Subcutaneous adipose tissue (tissue), 4 donors: ENCODE data around the gene NEK7. TPM values are rescaled to one million over a fixed set of nuclear protein-coding genes. Genes with fewer than 3 reads are reported as not detected.

Experiments
- total RNA-seq, 4 donors: library from RNA; depleted of rRNA; stranded (reverse); fragments of >200 nt; gene quantifications; one replicate each; pipeline ENCODE4 v1.1.0, GENCODE V29; 2016
- TF ChIP-seq, protein P1 (sequence below): fragments of 450-650 bp; IDR thresholded peaks from one replicate; pipeline ENCODE4 v1.5.1; 2016; ENCODE audit warnings: low read depth, mild to moderate bottlenecking, control low read depth, antibody characterized with exemption, moderate library complexity

Gene NEK7
- total RNA-seq, 4 donors from 2014 or later: 112 to 246 (median 161) TPM

DNA sequence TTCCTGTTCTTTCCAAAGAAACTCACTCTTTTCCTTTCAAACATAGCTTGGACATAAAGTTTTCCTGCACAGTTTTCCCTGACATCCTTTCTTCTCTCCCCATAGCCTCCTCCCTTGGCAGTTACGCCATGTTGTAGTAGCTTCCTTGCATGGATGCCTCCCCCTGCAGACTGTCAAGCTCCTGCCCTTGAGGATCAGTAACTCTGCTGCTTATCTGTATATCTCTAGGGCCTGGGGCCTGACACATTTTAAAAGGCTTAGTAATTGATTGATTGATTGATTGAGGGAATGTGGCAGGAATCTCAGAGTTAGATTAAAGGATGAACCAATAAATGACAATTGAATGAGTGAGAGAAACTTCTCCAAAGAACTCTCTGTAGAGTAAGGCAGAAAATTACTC lies 143.7 kb downstream of the NEK7 start:
- TF ChIP-seq, protein P1, sequence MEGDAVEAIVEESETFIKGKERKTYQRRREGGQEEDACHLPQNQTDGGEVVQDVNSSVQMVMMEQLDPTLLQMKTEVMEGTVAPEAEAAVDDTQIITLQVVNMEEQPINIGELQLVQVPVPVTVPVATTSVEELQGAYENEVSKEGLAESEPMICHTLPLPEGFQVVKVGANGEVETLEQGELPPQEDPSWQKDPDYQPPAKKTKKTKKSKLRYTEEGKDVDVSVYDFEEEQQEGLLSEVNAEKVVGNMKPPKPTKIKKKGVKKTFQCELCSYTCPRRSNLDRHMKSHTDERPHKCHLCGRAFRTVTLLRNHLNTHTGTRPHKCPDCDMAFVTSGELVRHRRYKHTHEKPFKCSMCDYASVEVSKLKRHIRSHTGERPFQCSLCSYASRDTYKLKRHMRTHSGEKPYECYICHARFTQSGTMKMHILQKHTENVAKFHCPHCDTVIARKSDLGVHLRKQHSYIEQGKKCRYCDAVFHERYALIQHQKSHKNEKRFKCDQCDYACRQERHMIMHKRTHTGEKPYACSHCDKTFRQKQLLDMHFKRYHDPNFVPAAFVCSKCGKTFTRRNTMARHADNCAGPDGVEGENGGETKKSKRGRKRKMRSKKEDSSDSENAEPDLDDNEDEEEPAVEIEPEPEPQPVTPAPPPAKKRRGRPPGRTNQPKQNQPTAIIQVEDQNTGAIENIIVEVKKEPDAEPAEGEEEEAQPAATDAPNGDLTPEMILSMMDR: no peak

DNA sequence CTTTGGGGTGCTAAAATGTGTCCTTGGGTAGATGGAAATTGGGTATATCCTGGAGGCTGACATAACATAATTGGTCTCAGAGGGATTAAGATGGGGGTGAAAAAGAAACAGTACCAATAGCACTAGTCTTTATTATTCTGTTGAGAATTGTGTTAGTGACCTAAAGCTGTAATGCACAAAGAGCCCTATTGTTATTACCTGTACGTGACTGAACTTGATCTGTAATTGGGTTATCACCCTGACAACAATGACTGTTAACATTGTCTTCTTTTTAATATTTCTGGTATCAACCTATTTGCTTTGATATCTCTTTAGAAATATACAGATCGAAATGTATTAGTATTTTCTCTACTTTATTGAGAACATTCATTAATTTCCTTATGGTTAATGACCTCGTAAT lies 147.6 kb downstream of the NEK7 start:
- TF ChIP-seq, protein P1: no peak

DNA sequence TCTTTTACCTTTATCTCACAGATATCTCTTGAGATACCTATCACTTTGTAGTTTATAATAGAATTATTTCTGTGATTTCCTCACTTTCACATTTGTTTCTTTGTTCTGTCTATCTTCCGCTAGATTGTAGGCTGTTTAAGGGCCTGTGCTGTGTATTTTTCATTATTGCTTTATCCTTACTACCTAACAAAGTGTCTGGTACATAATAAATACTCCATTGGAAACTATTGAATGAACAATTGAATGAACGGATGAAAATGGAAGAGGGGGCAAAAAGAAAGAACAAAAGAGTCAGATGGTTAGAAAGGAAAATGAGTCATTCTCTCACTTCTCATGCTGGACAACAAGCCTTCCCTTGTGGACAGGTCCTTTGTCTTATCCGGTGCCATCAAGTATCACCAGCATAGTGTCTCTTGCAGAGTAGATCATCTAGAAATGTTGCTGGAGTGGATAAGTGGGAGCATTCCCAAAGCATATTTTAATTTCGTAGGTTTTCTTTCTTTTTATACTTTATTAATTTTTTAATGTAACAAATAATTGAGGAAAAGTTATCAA lies 159.8 kb downstream of the NEK7 start:
- TF ChIP-seq, protein P1: no peak

DNA sequence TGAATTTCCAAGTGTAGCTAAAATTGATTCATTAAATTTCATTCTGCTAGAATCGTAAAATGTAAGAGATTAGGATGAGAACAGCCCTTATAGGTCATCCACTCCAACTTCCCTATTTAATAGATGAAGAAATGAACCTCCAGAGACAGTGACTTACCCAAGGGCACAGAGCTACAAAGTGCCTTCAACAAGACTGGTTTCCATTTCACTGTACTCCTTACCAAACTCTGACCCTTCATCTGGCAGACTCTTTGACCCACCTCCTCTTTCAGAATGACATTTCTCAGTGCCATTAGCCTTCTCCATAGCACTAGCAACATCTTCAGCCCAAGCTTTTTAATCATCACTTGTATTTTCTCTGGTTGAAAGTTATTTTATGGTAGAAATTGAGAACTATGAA lies 161.3 kb downstream of the NEK7 start:
- TF ChIP-seq, protein P1: no peak

DNA sequence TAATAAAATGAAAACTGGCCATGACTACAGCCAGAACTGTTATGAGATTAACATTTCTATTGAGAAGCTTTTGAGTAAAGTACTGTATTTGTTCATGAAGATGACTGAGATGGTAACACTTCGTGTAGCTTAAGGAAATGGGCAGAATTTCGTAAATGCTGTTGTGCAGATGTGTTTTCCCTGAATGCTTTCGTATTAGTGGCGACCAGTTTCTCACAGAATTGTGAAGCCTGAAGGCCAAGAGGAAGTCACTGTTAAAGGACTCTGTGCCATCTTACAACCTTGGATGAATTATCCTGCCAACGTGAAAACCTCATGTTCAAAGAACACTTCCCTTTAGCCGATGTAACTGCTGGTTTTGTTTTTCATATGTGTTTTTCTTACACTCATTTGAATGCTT lies 164.0 kb downstream of the NEK7 start:
- TF ChIP-seq, protein P1: no peak

DNA sequence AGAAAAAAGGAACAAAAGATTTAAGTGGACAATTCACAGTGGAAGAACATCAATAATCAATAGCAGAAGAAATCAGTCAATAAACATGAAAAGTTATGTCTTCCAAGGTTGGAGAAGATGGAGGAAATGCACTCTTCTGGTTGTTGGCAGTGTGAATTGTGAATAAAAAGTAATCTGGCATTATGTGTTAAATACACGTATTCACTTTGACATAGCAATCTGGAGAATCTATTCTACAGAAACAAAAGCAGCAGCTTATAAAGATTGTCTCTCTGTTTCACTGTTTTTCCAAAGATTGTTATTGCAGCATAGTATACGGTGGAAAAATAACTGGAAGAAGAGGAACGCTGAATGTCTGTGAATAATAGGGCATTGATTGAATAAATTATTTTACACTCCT lies 169.4 kb downstream of the NEK7 start:
- TF ChIP-seq, protein P1: no peak

DNA sequence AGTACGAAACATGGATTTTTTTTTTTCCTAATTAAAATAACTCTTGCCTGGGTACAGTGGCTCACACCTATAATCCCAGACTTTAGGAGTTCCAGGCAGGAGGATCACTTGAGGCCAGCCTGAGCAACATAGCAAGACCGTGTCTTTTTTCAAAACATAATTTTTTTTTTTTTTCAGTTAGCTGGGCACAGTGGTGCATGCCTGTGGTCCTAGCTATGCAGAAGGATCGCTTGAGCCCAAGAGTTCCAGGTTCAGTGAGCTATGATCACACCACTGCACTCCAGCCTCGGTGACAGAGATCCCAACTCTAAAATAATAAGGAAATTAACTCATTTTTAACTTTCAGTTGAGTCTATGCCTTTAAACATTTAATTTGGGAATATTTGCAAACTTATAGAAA lies 170.1 kb downstream of the NEK7 start:
- TF ChIP-seq, protein P1: no peak
